PC-9 (cell line): ENCODE data around the gene IQSEC3.
"Not testable (repeated sequence)": the region's sequence is repeated elsewhere in the genome, so short reads cannot be mapped to it uniquely, and the experiment has no call there.

Experiments
- EZH2 ChIP-seq: fragments of 200-600 bp; sonication (generic); IDR thresholded peaks from 2 replicates; pipeline ENCODE4 v1.8.0; 2017; ENCODE audit warnings: antibody characterized with exemption, low read depth
- TF ChIP-seq, protein P1 (sequence below): fragments of 200-600 bp; sonication (generic); conservative IDR thresholded peaks from 2 replicates; pipeline ENCODE4 v1.6.1; 2017; ENCODE audit warnings: mixed run types, antibody characterized with exemption, mild to moderate bottlenecking, moderate library complexity

DNA sequence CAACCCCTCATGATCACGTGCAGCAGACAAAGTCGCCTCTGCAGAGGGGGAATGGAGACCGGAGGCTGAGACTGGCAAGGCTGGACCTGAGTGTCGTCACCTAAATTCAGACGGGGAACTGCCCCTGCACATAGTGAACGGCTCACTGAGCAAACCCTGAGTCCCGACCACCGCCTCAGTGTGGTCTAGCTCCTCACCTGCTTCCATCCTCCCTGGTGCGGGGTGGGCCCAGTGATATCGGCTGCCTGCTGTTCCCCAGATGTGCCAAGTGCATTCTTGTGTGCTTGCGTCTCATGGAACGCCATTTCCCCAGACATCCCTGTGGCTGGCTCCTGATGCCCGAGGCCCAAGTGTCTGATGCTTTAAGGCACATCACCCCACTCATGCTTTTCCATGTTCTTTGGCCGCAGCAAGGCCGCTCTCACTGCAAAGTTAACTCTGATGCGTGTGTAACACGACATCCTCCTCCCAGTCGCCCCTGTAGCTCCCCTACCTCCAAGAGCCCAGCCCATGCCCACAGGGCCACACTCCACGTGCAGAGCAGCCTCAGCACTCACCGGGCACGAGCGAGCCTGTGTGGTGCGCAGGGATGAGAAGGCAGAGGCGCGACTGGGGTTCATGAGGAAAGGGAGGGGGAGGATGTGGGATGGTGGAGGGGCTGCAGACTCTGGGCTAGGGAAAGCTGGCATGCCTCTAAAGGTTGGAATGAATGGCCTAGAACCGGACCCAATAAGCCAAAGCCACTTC, 47.6 kb upstream of the IQSEC3 start:
- TF ChIP-seq, protein P1, sequence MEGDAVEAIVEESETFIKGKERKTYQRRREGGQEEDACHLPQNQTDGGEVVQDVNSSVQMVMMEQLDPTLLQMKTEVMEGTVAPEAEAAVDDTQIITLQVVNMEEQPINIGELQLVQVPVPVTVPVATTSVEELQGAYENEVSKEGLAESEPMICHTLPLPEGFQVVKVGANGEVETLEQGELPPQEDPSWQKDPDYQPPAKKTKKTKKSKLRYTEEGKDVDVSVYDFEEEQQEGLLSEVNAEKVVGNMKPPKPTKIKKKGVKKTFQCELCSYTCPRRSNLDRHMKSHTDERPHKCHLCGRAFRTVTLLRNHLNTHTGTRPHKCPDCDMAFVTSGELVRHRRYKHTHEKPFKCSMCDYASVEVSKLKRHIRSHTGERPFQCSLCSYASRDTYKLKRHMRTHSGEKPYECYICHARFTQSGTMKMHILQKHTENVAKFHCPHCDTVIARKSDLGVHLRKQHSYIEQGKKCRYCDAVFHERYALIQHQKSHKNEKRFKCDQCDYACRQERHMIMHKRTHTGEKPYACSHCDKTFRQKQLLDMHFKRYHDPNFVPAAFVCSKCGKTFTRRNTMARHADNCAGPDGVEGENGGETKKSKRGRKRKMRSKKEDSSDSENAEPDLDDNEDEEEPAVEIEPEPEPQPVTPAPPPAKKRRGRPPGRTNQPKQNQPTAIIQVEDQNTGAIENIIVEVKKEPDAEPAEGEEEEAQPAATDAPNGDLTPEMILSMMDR: not testable (repeated sequence)
- TF ChIP-seq EZH2: not testable (repeated sequence)
